Tibial nerve (tissue), 4 donors: ENCODE measurements around the gene PDE6H.

ENCODE experiments used
- EP300 ChIP-seq, 2 donors: sonication (generic); formaldehyde crosslinking; IDR thresholded peaks; one replicate each; pipeline ENCODE4 v1.6.1; 2017; ENCODE audit warnings: antibody characterized with exemption in 2 of 2, mild to moderate bottlenecking in 1 of 2
- TF ChIP-seq, protein P1 (sequence below), 5 experiments: fragments of 200-600 bp in 3 of 5; fragments of 450-650 bp in 2 of 5; sonication (generic) in 3 of 5; IDR thresholded peaks; one replicate each; pipeline ENCODE4 v1.5.1; 2016 to 2019; ENCODE audit warnings: antibody characterized with exemption in 5 of 5, mild to moderate bottlenecking in 3 of 5, moderate library complexity in 2 of 5

DNA sequence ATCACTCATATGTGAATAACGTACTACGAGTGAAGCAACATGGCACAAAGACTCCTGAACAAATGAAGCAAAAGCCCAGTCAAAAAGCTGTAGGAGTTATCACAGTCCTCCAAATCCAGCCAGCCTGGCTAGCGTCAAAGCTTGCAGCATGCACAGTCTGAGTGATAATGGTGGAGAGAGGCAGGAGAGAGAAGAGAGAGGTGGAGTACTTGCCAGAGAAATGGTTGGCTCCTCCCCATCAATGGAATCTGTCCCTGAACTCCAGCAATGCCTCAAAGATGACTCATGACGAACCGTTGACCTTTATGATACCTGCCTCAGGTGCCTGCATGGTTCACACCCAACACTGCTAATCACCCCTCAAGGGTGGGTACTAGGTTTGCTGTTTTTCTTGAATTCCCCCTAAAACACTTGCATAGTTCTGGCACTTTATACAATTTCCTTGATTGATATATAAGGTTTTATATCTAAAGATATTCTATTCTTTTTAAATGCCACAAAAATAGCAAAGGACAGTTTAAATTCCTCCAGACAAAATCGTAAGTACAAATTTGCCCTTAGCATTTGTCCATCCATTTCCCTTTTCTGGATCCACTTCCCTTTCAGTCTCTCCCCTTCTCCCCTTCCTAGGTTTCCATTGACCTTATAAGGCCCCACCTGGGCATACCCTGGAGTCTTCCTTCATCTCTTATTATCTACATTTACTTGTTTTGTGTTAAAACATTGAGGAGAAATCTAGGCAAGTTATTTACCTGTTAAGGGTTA, 21.7 kb upstream of the PDE6H start:
- TF ChIP-seq, protein P1, sequence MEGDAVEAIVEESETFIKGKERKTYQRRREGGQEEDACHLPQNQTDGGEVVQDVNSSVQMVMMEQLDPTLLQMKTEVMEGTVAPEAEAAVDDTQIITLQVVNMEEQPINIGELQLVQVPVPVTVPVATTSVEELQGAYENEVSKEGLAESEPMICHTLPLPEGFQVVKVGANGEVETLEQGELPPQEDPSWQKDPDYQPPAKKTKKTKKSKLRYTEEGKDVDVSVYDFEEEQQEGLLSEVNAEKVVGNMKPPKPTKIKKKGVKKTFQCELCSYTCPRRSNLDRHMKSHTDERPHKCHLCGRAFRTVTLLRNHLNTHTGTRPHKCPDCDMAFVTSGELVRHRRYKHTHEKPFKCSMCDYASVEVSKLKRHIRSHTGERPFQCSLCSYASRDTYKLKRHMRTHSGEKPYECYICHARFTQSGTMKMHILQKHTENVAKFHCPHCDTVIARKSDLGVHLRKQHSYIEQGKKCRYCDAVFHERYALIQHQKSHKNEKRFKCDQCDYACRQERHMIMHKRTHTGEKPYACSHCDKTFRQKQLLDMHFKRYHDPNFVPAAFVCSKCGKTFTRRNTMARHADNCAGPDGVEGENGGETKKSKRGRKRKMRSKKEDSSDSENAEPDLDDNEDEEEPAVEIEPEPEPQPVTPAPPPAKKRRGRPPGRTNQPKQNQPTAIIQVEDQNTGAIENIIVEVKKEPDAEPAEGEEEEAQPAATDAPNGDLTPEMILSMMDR (IDR thresholded peaks at IDR 0.05) = no peak
- TF ChIP-seq EP300 (IDR thresholded peaks at IDR 0.05) = no peak
